Cardiac fibroblast (primary cell): ENCODE measurements around the gene CTSE.

ENCODE experiments used
- DNase-seq, 2 donors: peaks; one replicate each; pipeline versions ENCODE4 v3.0.0 to v3.0.0-alpha.2; 2010; ENCODE audit warnings: low read depth in 2 of 2
- H3K4me3 ChIP-seq, 2 donors: replicated peaks in 1 of 2; 1 replicate in 1 of 2; 2 replicates in 1 of 2; pipeline ENCODE4 v1.5.1; 2011; ENCODE audit warnings: low read depth in 2 of 2, low read length in 2 of 2, mild to moderate bottlenecking in 2 of 2, moderate library complexity in 1 of 2
- CTCF ChIP-seq: IDR thresholded peaks from one replicate; pipeline ENCODE4 v1.5.1; 2011; ENCODE audit warnings: low read depth, mild to moderate bottlenecking, low read length, inconsistent platforms

The CTSE gene

GRCh38 chr1:205969229-205969628 is 54.5 kb downstream of the CTSE start:
- no peak for TF ChIP-seq CTCF
- DNase-seq = no peak
- H3K4me3 ChIP-seq = no peak overlapping the region

DNA sequence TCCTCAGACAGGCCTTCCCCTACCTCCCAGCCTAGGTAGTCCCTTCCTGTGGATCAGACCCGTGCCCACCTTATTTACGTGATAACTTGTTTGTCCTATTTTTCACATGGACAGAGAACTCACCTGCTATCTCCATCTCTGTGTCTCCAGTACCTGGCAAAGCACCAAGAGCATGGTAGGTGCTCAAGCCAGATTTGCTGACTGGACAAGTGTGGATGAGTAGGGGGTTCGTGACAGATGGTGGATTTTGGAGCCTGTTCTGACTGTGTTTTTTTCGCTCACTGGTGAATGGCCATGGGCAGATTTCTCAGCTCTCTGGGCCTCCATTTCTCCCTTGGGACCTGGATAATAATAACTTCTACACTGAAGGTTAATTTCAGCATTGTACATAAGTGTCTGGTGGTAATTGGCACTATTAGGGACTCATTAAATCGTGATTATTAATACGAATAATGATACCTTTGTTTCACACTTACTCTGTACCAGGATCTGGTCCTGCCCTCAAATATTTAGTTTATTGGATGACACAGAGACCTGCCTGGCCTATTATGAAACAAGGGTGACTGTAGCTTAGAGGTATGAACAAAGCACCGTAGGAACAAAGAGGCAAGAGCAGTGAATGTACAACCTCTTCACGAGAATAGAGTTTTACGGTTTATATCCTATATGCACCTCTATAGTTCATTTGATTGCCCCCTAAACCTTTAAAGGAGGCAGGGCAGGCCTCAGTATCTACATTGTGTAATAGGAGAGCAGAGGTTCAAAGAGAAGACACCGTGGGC is 56.0 kb downstream of the CTSE start:
- TF ChIP-seq CTCF = no peak
- H3K4me3 ChIP-seq = no peak overlapping the region
- DNase-seq = peak in 1 of 2 donors; percentile 57

DNA sequence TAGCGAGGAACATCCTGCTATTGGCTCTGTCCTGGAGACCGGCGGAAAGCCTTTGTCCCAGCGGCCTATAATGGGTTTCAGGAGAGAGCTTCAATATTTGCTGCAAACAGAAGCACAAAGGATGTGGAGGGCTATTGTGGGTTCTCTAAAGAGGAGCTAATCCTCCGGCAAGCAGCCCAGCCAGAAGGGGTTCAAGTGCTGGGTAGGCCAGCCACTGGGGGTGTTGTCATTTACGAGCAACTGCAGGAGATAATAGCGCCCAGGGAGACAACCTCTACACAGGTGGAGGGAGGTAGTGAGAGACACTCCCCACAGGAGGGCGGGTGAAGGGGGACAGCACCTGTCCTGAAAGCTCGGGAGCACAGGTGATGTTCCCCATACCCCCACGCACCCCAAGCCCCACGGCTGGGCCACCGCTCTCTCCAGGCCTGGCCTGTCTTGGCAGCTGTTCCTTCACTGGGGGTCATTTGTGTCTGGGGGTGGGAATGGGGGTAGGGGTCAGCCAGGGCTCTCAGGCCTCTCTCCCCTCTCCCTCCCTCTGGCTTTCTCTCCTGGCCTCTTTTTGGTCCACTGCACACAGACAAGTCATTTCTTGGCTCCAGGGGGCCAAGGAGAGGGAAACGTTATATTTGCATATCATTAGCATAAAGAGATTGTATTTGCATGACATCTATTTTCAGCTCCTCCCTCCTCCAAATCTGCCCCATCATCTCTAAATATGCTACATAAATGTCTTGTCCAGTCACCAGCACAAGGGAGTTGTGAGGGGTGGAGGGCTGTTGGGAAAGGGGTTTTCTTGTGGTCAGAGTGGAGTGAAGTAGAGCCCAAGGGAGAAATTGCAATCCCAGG is 58.4 kb downstream of the CTSE start:
- TF ChIP-seq CTCF = no peak
- H3K4me3 ChIP-seq = no peak overlapping the region
- DNase-seq = no peak

DNA sequence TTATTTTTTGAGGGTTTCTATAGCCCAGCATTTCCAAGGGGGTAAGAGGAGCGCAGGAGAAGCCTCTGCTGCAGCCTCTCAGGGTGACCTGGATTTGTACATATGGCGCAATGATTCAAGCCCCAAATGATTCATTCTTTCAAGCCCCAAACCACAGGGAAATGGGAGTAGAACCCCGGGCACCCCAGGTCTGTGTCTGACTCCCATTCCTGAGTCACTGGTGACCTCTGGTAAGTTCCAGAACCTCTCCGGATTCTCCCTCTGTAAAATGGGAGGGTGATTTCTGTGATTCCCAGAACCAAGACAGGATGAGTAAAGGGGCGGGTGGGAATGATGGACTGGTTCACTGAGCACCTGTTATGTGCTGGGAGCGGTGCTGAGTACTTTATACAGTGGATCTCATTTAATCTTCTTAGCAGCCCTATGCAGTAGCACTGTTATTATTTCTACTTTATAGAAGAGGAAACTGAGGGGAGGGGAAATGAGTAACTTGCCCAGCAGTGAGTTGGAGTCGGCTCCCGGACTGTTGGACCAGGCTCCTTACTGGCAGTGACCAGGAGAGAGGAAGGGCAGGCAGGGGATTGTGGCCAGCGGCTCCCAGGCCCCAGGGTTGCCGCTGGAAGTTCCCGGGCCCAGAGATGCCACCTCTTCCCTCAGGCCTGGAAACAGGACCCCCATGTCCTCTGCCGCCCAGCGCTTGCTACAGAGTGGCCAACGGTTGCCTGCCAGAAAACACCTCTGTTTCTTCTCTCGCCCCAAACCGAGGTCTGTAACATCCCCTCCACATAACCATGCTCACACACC is 60.1 kb downstream of the CTSE start:
- no peak overlapping the region for H3K4me3 ChIP-seq
- no peak for TF ChIP-seq CTCF
- DNase-seq = peak; percentile 35 to 87

DNA sequence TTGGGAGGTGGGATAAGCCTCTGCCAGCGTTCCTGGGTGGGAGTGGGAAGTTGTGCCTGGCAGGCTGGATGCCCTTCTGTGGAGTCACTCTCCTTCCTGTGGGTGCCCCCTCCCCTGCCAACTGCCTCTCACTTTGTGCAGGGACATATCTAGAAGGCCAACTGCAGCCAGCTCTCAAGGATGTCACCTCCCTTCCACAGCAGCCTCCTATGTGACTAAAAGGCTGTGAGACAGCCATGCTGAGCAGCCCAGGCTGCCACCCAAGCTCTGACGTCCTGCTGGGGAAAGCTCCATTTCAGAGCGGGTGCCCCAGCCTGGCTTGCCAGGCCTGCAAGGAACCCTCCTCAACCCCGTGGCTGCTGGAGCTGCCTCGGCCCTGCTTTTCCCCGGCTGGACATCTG is 60.9 kb downstream of the CTSE start:
- TF ChIP-seq CTCF = no peak
- DNase-seq = no peak
- no peak overlapping the region for H3K4me3 ChIP-seq

DNA sequence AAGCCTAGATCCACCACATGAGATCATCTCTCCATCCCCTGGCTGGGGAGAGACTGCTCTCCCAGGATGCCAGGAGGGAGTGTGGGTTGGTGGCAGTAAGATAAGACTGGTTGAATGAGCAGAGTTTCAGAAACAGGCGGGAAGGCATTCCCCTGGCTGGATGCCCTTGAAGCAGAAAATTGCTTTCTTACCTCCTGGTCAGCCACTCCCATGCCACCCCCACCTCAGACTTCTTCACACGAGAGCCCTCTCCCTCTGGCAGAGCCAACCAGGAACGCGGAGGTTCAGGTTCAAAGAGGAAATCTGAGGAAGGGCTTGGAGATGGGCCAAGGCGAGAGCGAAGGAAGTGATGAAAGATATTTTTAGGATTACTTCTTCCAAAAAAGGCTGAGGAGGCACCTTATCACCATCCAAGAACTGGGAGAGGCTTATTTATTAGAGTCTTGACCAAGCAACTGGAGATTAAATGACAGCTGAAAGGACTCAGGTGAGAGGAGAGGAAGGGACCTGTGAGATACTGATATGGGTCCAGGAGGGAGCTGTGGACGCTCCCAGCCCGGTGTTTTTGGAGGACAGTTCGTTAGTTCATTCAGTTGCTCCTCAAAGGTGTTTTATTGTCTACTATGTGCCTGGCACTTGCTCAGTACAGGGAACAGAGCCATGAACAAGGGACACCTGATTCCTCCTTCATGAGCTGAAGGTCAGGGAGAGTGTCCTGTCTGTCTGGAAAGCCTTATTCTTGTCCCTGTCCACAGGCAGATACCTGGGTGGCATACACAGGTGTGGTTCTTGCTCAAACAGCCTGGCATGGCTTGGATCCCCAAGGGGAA is 61.5 kb downstream of the CTSE start:
- no peak overlapping the region for H3K4me3 ChIP-seq
- TF ChIP-seq CTCF = no peak

More for the DNA sequence above, 61.5 kb downstream of the CTSE start:
- peak; percentile 48 to 60 for DNase-seq
